ENCODE data around the gene ITPKB. TPM values are rescaled to one million over a fixed set of nuclear protein-coding genes. Genes with fewer than 3 reads are reported as not detected.

ITPKB gene
- total RNA-seq, 2 donors from 2014 or later, result 22.4 to 28.3 TPM

GRCh38 chr1:226606311-226607267 is 132.5 kb downstream of the ITPKB start:
- Histone ChIP-seq H3K27me3 (ENCODE audit: control insufficient read depth, insufficient read depth, low read length, poor library complexity, severe bottlenecking) (no peaks in the 10 kb centered on the region), H3K27ac (ENCODE audit: low read depth, low read length) (no peak overlapping the region), H3K4me1 (ENCODE audit: control insufficient read depth, insufficient read depth, low read length) (peaks cover 9% of the 10 kb centered on the region), H3K9me3 (ENCODE audit: control insufficient read depth, low read length) (no peaks in the 10 kb centered on the region), H3K4me3 (ENCODE audit: low read length) (no peak overlapping the region), H3K36me3 (ENCODE audit: control insufficient read depth, insufficient read depth, low read length) (no peaks in the 10 kb centered on the region), H3K9ac (ENCODE audit: extremely low read depth, low read length, poor library complexity, severe bottlenecking) (no peak overlapping the region)
- H3K36me3 Mint-ChIP-seq (ENCODE audit: low read depth), result no peaks in the 10 kb centered on the region
- 77 to 83% methylated on average over 7 to 11 of the region's 11 CpGs for WGBS, 2 experiments (ENCODE audit: insufficient coverage in 1 of 2, insufficient read length in 1 of 2)
- H3K27me3 Mint-ChIP-seq (ENCODE audit: insufficient read depth), result peaks cover 2% of the 10 kb centered on the region
- no peak overlapping the region for H3K27ac Mint-ChIP-seq
- no peaks in the 10 kb centered on the region for H3K9me3 Mint-ChIP-seq
- H3K4me3 Mint-ChIP-seq, result no peak overlapping the region
- peaks cover 35% of the 10 kb centered on the region for H3K4me1 Mint-ChIP-seq
- TF ChIP-seq, protein P1, sequence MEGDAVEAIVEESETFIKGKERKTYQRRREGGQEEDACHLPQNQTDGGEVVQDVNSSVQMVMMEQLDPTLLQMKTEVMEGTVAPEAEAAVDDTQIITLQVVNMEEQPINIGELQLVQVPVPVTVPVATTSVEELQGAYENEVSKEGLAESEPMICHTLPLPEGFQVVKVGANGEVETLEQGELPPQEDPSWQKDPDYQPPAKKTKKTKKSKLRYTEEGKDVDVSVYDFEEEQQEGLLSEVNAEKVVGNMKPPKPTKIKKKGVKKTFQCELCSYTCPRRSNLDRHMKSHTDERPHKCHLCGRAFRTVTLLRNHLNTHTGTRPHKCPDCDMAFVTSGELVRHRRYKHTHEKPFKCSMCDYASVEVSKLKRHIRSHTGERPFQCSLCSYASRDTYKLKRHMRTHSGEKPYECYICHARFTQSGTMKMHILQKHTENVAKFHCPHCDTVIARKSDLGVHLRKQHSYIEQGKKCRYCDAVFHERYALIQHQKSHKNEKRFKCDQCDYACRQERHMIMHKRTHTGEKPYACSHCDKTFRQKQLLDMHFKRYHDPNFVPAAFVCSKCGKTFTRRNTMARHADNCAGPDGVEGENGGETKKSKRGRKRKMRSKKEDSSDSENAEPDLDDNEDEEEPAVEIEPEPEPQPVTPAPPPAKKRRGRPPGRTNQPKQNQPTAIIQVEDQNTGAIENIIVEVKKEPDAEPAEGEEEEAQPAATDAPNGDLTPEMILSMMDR (conservative IDR thresholded peaks at IDR 0.05), result no peak
- peak; percentile 72 for DNase-seq

DNA sequence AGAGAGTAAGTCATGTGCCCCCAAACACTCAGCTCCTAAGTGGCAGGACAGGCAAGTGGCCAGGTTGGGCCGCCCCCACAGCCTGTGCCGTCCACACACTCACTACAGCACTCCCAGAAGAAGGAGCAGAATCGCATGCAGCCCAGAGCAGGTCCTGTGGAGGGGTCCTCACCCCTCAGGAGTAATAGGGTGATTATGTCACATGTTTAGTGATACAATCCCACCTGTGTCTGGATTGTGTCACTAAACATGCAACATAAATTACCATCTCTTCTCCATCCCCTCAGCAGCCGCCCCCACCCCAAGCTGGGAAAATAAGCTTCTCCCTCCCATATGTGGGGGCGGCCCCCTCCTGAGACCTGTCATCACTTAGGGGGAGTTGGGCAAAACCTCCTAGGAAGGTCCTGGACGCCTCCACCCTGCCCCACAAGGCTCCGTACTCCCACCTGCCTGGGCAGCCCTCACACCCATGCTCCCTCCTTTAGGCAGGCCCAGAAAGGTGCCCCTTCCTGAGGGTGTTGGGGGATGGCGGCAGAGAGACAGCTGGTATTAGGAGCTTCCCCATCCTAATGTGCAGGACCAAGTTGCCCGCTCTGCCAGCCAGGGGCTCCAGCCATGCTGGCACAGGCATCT is 133.6 kb downstream of the ITPKB start:
- WGBS, 2 experiments (ENCODE audit: insufficient coverage in 1 of 2, insufficient read length in 1 of 2), result 83 to 93% methylated on average over 2 to 9 of the region's 9 CpGs
- no peaks in the 10 kb centered on the region for H3K27me3 ChIP-seq (ENCODE audit: control insufficient read depth, insufficient read depth, low read length, poor library complexity, severe bottlenecking)
- Mint-ChIP-seq H3K27ac (peak overlapping the region; percentile 80), H3K36me3 (ENCODE audit: low read depth) (no peaks in the 10 kb centered on the region), H3K4me1 (peaks cover 35% of the 10 kb centered on the region), H3K9me3 (no peaks in the 10 kb centered on the region), H3K27me3 (ENCODE audit: insufficient read depth) (peaks cover 2% of the 10 kb centered on the region), H3K4me3 (no peak overlapping the region)
- H3K9me3 ChIP-seq (ENCODE audit: control insufficient read depth, low read length), result no peaks in the 10 kb centered on the region
- no peak overlapping the region for H3K4me3 ChIP-seq (ENCODE audit: low read length)
- TF ChIP-seq, protein P1 (conservative IDR thresholded peaks at IDR 0.05), result no peak
- H3K9ac ChIP-seq (ENCODE audit: extremely low read depth, low read length, poor library complexity, severe bottlenecking), result no peak overlapping the region
- no peak overlapping the region for H3K27ac ChIP-seq (ENCODE audit: low read depth, low read length)
- no peak for DNase-seq
- H3K36me3 ChIP-seq (ENCODE audit: control insufficient read depth, insufficient read depth, low read length), result no peaks in the 10 kb centered on the region
- H3K4me1 ChIP-seq (ENCODE audit: control insufficient read depth, insufficient read depth, low read length), result peaks cover 9% of the 10 kb centered on the region

DNA sequence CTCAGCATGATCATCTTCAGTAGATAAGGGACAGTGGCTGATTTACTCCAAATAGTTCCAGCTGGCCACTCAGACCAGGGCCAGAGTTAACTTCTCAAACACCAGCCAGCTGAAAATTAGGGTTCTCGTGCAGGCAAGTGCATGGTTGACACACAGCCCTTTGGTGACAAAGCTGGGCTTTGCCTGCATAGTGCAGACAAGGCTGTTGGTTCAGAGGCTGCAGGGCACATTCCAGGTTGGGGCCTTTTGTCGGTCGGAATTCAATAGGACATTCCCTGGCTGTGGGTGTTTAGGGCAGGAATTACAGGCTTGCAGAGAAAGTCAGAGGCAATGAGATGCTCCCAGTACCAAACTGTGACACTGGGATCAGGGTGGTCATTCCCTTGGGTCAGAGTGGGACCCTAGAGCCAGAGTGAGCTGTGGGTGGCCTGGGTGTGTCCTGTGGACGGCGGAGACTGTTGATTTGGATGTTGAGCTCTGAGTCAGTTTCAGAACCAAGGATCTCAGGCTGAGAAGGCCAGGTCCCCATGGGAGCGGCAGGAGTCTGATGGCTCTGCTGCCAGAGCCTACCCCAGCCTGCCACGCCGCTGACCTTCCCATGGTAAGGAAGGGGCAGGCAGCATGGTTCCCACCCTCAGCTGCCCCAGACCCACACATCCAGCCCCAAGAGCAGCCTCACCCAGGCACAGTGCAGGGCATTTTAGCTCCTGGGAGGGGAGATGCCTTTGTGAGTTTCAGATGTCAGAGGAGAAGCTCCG is 134.3 kb downstream of the ITPKB start:
- Histone ChIP-seq H3K27me3 (ENCODE audit: control insufficient read depth, insufficient read depth, low read length, poor library complexity, severe bottlenecking) (no peaks in the 10 kb centered on the region), H3K9me3 (ENCODE audit: control insufficient read depth, low read length) (no peaks in the 10 kb centered on the region), H3K4me3 (ENCODE audit: low read length) (no peak overlapping the region), H3K9ac (ENCODE audit: extremely low read depth, low read length, poor library complexity, severe bottlenecking) (no peak overlapping the region), H3K27ac (ENCODE audit: low read depth, low read length) (peak overlapping the region; percentile 24), H3K36me3 (ENCODE audit: control insufficient read depth, insufficient read depth, low read length) (no peaks in the 10 kb centered on the region), H3K4me1 (ENCODE audit: control insufficient read depth, insufficient read depth, low read length) (peaks cover 9% of the 10 kb centered on the region)
- H3K27ac Mint-ChIP-seq, result peak overlapping the region; percentile 80
- DNase-seq, result peak; percentile 81
- TF ChIP-seq, protein P1 (conservative IDR thresholded peaks at IDR 0.05), result no peak
- no peak overlapping the region for H3K4me3 Mint-ChIP-seq
- no peaks in the 10 kb centered on the region for H3K9me3 Mint-ChIP-seq
- 48 to 79% methylated on average over 4 to 9 of the region's 9 CpGs for WGBS, 2 experiments (ENCODE audit: insufficient coverage in 1 of 2, insufficient read length in 1 of 2)
- peaks cover 35% of the 10 kb centered on the region for H3K4me1 Mint-ChIP-seq
- H3K36me3 Mint-ChIP-seq (ENCODE audit: low read depth), result no peaks in the 10 kb centered on the region
- no peaks in the 10 kb centered on the region for H3K27me3 Mint-ChIP-seq (ENCODE audit: insufficient read depth)
